Measurements from ENCODE around the gene GAB3.

DNA sequence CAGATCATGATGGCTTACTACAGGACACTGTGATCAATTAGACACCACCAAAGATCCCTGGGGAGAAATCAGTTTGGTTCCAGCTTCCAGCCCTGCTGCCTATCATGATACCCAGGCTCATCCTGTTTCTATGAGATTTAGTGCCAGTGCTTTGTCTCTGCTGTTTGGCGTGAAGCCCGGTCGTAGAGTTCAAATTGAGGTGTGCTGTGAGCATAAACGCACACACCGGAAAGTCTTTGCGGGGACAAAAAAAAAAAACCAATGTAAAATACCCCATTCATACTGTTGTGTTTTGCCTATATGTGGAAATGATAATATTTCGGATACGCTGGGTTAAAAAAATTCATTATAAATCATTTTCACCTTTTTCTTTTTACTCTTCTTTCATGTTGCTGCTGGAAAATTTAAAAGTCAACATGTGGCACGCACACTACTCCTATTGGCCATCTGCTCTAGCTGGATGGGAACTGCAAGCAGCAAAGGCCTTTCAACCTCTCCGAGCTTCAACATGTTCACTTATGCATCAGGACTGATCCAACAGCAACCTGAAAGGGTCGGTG, 11.2 kb upstream of the GAB3 start:
- TF ChIP-seq, protein P1, sequence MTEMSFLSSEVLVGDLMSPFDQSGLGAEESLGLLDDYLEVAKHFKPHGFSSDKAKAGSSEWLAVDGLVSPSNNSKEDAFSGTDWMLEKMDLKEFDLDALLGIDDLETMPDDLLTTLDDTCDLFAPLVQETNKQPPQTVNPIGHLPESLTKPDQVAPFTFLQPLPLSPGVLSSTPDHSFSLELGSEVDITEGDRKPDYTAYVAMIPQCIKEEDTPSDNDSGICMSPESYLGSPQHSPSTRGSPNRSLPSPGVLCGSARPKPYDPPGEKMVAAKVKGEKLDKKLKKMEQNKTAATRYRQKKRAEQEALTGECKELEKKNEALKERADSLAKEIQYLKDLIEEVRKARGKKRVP (CRISPR knock-in tag; IDR thresholded peaks at IDR 0.05): no peak
- no peak for TF ChIP-seq ZNF217 (CRISPR knock-in tag; IDR thresholded peaks at IDR 0.05)

Data from K562 (cell line).